Retinal pigment epithelial cell (primary cell): ENCODE results near the gene SRCIN1.
A peak's percentile ranks its signal among the peaks of the same experiment; 100 is the strongest.

Source experiments
- DNase-seq: peaks from one replicate; pipeline ENCODE4 v3.0.0-alpha.2; 2010; ENCODE audit warnings: low read depth
- H3K4me3 ChIP-seq: 2 replicates; pipeline ENCODE4 v1.5.1; 2011; ENCODE audit warnings: mild to moderate bottlenecking, low read length, control low read depth, moderate library complexity
- CTCF ChIP-seq: conservative IDR thresholded peaks from 2 replicates; pipeline ENCODE4 v1.5.1; 2011; ENCODE audit warnings: low read depth, low read length, control low read depth, inconsistent platforms

The SRCIN1 gene

GRCh38 chr17:38583828-38584349, 21.9 kb downstream of the SRCIN1 start:
- TF ChIP-seq CTCF, result no peak
- no peak for DNase-seq
- H3K4me3 ChIP-seq, result no peak overlapping the region

- no peak for TF ChIP-seq CTCF
- no peak for DNase-seq
- H3K4me3 ChIP-seq, result no peak overlapping the region
These were observed 22.6 kb downstream of the SRCIN1 start for GRCh38 chr17:38583176-38583575.

- no peak overlapping the region for H3K4me3 ChIP-seq
- DNase-seq, result no peak
- TF ChIP-seq CTCF, result no peak
These were observed 23.7 kb downstream of the SRCIN1 start for GRCh38 chr17:38582069-38582468.

GRCh38 chr17:38579934-38580333, 25.8 kb downstream of the SRCIN1 start:
- DNase-seq, result peak; percentile 48
- peak; percentile 44 for TF ChIP-seq CTCF
- no peak overlapping the region for H3K4me3 ChIP-seq

- TF ChIP-seq CTCF, result no peak
- DNase-seq, result no peak
- H3K4me3 ChIP-seq, result no peak overlapping the region
These were observed 26.7 kb downstream of the SRCIN1 start for GRCh38 chr17:38579083-38579480.

- no peak for DNase-seq
- no peak for TF ChIP-seq CTCF
- no peak overlapping the region for H3K4me3 ChIP-seq
These were observed 27.3 kb downstream of the SRCIN1 start for GRCh38 chr17:38578229-38579082.

- H3K4me3 ChIP-seq, result no peak overlapping the region
- no peak for DNase-seq
- TF ChIP-seq CTCF, result no peak
These were observed 28.0 kb downstream of the SRCIN1 start for GRCh38 chr17:38577645-38578173.
